HG03469 (cell line): ENCODE data around the gene PPP1R3C.

Experiments used
- ATAC-seq: cut with Tn5 transposase; IDR thresholded peaks from one replicate; pipeline ENCODE4 v1.9.1; 2021; ENCODE audit warnings: mild to moderate bottlenecking, moderate library complexity, moderate number of reproducible peaks; ENCODE audit not compliant: unreplicated experiment

The PPP1R3C gene

DNA sequence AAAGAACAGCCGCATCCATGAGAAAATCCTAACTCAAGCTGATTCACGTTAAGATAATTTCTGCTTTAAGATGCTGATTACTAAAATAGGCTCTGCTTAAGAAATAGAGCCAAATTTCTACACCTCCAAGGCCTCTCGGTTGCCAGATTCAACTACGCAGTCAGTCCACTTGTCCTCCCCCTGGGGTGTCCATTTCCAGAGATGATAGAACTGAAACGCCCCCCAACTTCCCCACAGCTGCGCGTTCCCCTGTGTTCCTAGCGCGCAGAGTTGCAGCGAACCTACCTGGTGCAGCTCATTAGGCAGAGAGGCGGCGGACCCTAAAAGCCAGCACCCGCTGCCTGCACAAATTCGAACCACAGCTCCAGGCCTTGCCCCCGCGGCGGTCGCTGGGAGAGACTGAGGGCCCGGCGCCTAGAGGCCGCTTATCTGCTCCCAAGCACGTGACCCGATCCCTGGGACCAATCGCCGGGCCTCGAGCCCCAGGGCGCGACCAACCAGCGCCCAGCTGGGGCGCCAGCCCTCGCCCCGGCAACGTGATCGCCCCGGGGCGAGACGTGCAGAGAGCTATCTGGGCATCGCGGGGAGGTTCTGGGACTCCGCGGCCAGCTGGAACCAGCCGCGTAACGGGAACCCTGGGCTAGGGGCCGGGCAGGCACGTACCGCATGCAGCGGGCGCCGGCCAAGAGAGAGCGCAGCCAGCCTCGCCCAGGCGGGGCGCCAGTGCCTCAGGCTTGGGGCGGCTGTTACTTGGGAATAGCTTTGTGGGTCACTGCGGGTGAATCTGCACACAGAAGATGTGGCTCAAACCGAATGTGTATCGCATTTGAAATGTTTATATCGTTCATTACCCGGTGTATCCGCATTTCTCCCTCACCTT lies at the start of gene PPP1R3C:
PPP1R3C (minus strand) TSS at position 401 of the 880 bp plus-strand sequence; CDS start at position 299, 102 bp downstream.
- peak; percentile 77 for ATAC-seq

- no peak for ATAC-seq
These were observed 48.7 kb upstream of the PPP1R3C start for GRCh38 chr10:91681361-91682276.

- ATAC-seq, result no peak
These were observed 47.6 kb upstream of the PPP1R3C start for GRCh38 chr10:91680487-91680886.

DNA sequence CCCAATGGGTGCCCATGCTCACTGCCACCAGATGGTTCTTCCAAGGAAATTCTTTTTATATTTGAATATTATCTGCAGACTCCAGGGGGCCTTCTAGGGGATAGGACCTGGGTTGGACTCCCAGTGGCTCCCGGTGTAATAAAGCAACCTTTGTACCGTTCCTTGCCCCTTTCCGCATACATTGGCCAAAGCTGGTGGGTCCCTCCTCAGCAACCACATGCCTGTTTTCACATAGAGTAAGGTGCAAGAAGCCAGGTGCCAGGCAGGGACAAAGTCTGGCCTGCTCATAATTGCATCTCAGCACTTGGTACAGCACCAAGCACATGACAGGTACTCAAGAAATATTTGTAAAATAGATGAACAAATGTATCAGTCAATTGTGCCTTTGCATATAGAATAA lies 46.4 kb upstream of the PPP1R3C start:
- no peak for ATAC-seq

- ATAC-seq, result no peak
These were observed 45.0 kb upstream of the PPP1R3C start for GRCh38 chr10:91677911-91678310.

DNA sequence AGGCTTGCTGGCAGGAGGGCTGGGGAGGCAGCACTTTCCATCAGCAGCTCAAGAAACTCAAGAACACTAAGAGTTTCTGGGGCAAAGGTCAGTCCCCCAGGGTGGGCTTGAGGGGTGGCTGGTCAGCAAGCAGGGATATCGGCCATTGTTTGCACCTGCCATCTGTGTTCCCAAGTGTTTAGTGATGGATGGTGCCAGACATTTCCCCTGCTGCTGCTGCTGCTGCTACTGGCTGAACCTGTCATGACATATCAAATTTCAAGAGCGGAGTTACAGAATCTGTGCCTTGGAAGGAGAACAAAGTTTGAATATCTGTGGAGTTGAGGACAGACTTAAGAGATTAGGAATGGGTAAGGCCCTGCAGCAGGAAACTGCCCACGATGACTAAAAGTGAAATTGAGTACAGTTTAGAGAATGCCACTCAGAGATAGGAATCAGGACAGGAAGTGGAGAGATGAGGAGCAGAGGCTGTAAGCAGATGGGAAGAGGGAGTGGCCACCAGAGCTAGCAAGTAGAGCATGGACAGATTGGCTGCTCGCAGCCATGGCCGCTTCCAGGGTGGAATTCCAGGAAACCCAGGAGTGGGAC lies 39.2 kb upstream of the PPP1R3C start:
- no peak for ATAC-seq

- no peak for ATAC-seq
These were observed 36.0 kb upstream of the PPP1R3C start for GRCh38 chr10:91668913-91669312.

GRCh38 chr10:91665842-91666241 lies 33.0 kb upstream of the PPP1R3C start:
- ATAC-seq, result no peak

DNA sequence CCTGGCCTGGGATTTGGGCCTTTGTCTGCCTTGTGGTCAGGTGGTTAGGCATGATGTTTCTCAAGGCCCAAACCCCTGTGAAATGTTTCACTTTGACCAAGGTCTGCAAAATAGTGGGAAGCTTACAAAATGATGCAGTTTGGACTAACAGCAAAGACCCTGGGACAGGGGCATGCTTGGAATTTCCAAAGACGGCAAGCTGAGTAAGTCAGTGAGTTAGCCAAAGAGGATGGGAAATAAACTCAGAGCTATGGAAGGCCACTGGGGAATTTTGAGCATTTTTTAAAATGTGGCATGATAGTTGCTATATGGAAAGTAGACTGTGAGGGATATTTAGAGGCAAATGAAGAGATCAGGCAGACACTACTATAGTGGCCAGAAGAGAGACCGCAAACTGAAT lies 31.6 kb upstream of the PPP1R3C start:
- ATAC-seq, result no peak

GRCh38 chr10:91662993-91663392 lies 30.1 kb upstream of the PPP1R3C start:
- no peak for ATAC-seq

DNA sequence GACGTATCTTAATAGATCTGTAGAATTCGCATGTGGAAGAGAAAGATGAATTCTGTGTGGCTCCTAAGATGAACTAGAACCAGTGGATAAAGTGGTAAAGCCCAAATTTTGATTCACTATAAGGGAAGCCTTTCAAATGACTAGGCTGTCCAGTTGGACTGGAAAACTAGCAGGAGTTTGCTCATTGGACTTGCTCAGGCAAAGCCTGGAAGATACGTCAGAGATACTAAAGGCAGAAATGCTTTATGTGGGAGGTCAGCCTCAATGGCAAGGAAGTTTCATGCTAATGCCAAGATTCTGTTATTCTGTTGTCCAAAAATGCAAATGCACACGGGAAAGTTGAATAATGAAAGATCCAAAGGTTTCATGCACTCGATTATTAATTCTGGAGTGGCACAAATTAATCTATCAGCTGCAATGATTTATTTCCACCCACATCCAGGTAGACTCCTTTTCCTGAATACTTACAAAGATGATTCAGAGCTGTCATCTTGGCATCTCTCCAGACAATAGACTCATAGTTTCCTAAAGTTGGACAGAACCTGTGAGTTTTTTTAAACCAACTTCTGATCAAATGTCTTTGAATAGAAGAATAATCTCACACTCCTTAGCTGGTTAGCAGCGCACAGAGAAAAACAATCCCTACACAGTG lies 20.5 kb upstream of the PPP1R3C start:
- ATAC-seq, result no peak

DNA sequence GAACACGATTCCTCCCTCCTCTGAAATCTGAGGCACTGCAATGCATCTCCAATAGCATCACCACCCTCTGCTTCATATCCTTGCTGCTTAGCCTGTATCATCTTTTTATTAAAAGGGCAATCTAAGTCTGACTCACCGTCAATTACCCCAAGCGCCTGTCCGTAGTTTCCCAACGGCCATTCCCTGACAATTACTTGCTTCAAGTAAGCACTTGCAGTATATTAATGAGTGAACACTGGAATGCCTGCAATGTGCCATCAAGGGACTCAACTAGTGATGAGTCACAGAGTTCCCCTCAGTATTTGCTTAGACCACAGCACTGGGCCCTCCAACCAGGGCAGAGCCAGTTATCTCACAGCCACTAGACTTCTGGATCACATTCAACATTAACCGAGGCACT lies 19.5 kb upstream of the PPP1R3C start:
- no peak for ATAC-seq

- ATAC-seq, result no peak
These were observed 10.8 kb upstream of the PPP1R3C start for GRCh38 chr10:91643700-91644099.

DNA sequence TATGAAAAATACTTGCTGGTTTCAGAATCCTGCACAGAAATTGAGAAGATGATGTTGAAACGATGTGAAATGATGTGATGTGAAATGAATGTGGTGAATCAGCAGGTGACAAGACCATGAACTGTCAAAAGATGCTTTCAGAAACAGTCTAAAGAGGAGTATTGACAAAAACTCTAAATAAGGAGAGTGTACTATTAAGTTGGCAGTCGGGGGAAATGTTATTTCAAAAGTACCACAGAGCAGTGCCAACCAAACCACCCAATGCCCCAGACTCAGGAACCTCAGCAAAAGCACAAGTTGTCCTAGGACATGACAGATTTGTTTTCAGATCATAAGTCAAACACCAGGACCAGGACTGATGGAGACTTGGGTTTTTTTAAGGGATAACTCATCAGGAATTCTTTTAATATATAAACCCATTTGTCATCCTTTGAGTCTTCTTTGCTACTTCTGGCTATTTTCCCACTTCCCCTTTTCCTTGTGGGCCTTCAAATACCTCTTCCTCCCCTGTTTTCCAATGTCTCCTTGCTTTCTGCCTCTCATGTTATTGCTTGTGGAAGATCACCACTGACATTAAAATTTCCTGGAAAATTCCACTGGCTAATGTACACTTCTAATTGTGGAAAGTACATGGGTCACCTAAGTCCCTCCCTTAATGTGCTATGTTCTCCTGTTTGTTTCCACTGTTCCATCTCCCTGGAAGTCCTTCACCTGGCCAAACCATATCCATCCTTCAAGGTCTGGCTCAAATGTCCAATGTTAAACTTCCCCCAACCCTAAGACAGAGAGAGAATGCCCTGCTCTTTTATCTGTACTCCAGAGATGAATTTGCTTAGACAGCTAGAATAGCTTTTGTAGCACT lies 10.2 kb upstream of the PPP1R3C start:
- ATAC-seq, result no peak

GRCh38 chr10:91636892-91637291 lies 4.0 kb upstream of the PPP1R3C start:
- no peak for ATAC-seq

DNA sequence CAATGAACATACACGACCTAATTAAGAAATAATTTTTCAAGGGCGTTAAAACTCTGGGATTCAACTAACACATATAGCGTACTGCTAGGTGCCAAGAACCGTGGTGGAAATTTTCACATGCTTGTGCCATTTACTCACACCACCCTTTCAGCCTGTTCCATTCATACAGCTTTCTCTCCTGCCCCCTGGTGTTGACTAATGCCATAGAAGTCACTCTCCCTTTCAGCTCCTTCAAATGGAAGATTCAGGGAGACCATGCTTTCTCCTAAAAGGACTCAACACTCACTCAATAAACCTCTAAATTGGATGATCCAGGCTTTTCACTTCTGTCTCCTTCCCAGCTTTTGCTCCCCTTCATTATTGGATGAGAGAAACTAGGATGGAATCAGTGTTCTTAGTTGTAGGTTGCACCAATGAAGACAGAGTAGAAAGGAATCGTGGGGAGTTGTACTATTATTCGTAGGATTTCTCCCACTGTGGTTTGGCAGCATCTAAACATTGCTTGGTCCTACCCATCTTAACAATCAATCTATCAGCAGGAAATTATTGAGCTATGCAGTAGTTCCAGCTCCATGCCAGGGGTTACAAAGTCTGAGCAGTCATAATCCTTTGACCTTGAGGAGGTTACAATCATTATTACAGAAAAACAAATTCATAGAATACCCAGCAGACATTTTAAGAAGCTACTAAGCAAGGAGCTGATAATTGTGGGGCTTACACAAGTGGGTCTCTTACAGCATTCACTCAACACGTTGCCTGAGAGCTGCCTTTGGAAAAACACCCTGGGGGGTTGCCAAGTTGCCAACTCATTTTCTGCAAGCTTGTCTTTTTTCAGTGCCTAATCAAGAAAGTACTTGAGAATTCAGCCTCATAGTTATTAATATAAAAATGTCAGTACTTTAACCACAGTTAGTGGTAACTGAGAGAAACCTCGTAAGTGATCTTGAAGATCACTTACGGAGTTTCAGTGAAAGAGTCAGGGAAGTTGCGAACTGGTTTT lies 2.8 kb upstream of the PPP1R3C start:
- no peak for ATAC-seq

DNA sequence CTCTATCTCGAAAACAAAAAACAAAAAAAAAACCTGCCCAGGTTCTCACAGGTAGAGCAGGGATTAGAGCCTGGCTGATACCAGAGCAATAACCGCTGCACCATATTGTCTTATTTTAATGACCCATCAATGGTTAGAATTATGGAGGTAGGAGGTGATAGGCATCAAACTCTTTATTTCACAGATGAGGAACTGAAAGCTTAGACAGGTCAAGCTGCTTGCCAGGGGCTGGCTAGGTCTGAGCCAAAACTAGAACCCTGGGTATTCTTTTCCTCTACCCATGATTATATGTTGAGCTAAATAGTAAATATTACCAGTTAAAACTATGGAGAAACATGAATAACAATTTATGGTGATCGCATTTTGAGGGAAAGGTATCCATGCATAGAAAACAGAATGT lies 2.0 kb upstream of the PPP1R3C start:
- no peak for ATAC-seq

DNA sequence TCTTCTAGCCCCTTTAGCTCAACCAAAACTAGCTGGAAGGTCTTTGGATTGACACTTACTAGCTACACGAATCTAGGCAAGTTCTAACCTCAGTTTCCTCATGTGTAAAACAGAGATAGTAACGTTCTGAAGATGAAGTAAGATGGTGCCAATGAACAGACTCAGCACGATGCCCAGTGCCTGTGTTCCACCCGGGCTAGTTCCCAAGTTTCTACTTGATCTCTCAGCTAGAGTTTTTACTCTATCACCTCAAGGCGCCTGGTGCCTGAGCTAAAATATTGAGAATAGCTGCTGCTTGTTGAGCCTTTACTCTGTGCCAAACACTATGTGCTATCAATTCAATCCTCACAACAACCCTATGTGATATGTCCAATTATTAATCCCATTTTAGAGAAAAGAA lies 1.4 kb upstream of the PPP1R3C start:
- ATAC-seq, result no peak

DNA sequence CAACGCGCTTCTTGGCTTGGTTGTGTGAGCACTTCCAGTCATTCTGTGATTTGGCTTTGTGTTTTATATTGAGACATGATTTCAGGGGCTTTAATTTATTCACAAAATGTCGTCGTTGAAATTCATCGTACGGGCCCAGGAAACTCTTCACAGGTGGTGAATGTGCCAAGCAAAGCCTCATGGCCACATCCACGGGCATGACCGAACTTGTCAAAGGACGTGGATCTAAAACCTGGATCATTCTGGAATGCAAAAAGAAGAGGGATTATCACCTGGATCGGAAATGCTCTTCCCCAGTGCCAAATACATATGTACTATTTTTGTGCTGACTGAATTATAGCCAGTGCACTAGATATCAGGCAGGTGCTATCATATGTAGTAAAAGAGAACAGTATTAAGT lies 2.2 kb downstream of the PPP1R3C start:
- ATAC-seq, result no peak
